ENCODE results near the gene CCDC70.

- TF ChIP-seq CTCF (IDR thresholded peaks at IDR 0.05; ENCODE audit: low read length), result no peak
- TF ChIP-seq EZH2 (optimal IDR thresholded peaks at IDR 0.05; ENCODE audit: low read depth, low read length), result no peak
- no peak for TF ChIP-seq EZH2phosphoT487 (IDR thresholded peaks at IDR 0.05; ENCODE audit: low read length)
Observed at GRCh38 chr13:51869916-51870315, 8.1 kb downstream of the CCDC70 start.
